T-helper 9 cell (primary cell): ENCODE data around the gene WDR93.

Experiments used
- DNase-seq: peaks from one replicate; pipeline ENCODE4 v3.0.0-alpha.2; 2020

Gene WDR93

GRCh38 chr15:89749951-89750559 is 59.4 kb downstream of the WDR93 start:
- DNase-seq = no peak

DNA sequence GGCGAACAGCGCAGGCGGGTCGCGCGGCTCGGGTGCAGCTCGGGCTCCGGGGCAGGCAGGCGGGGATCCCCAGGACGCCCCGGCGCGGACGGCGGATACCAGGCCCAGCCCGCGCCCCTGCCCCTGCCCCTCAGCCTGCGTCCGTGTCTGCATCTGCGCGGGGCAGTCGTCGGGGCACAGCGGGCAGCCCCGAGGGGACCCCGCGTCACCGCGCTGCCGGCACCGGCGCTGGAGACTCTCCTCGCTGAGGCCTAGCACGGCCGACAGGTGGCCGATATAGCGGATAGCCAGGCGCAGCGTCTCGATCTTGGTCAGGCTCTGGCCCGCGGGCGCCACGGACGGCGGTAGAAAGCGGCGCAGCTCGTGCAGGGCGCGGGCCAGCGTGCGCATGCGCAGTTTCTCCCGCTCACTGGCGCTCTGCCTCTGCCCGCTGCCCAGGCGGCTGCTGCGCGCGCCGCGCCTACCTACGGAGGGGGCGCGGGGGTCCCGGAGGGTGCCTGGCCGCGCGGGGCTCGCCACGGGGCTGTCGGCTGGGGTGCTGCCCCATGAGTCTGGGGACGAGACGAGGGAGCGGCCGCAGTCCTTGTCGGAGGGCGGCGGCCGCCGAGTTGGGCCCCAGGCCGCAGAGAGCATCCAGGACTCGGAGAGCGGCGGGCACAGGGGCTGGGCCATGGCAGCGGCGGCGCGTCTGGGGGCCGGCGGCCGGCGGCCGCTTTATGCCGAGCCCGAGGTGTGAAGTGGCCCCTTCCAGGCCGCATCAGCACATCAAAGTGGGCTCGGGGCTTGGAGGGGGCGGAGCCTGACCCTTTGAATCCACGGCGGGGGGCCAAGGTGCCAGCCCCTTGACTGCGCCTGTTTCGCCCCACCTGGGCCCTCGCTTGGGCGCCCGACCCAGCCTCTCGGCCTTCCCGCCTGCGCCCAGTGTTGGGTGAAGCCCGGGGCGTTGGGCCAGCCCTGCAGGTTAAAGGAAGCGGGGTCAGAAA is 60.2 kb downstream of the WDR93 start, which contains the start of gene MESP1:
MESP1 (minus strand) TSS at position 690 of the 983 bp plus-strand sequence; CDS start at position 672, 18 bp downstream.
- DNase-seq = peak; percentile 74

DNA sequence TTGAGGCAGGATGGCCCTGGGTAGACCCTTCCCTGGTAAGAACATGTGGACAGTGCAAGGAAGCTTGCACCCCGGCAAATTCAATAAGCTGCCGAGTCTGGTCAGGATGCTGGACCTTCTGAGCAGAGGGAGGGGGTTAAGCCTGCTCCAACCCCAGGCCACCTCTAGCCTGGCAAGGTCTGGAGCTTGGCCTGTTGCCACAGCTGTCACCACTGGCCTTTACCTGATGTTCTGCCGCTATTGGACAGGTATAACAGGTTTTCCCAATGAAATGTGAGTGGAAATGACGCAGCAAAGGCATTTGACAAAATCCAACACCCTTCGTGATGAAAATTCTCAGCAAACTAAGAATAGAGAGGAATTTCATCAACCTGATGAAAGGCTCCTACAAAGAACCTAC is 61.1 kb downstream of the WDR93 start:
- no peak for DNase-seq

DNA sequence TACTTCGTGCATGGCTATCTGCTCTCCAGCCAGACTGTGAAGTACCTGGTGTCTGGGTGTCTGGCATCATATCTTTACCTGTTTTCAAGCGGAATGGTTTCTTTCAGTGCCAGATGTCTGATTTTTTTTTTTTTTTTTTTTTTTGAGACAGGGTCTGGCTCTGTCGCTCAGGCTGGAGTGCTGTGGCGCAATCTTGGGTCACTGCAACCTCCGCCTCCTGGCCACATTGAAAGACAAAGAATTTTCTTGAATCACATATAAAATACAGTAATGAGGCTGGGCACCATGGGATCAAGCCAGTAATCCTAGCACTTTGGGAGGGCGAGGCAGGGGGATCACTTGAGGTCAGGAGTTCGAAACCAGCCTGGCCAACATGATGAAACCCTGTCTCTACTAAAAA is 63.2 kb downstream of the WDR93 start:
- DNase-seq = no peak

GRCh38 chr15:89754361-89755154 is 63.9 kb downstream of the WDR93 start:
- no peak for DNase-seq

DNA sequence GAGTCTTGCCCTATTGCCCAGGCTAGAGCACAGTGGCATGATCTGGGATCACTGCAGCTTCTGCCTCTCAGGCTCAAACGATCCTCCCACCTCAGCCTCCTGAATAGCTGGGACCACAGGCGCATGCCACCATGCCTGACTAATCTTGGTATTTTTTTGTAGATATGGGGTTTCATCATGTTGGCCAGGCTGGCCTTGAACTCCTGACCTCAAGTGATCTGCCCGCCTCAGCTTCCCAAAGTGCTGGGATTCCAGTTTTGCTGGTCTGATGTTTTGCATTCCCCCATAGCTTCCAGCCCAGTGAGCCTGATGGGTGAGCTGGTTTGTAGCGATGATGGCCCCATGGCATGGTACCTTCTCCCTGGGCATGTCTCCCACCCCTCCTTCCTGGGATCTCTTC is 65.1 kb downstream of the WDR93 start:
- DNase-seq = no peak

- no peak for DNase-seq
These were observed 66.3 kb downstream of the WDR93 start for GRCh38 chr15:89756897-89757296.

GRCh38 chr15:89758283-89758682 is 67.7 kb downstream of the WDR93 start:
- DNase-seq = no peak

DNA sequence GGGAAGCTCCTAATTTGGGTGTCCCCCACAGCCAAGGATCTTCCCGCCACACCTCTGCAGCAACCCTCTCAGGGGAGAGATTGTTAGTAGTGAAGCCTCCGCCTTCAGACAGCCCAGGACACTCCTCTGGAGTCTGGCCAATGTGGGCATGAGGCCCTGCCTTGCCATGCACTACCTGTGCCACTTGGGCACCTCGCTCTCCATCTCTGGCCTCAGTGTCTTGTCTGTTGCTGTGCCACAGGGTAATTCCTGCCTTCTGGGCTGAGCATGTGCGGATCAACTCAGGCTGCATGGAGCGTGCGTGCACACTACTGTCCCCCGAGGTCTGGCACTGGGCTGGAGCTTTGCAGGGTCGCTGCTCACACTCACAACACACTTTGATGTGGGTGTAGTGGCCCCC is 68.4 kb downstream of the WDR93 start:
- DNase-seq = no peak

- DNase-seq = no peak
These were observed 69.2 kb downstream of the WDR93 start for GRCh38 chr15:89759835-89760234.

DNA sequence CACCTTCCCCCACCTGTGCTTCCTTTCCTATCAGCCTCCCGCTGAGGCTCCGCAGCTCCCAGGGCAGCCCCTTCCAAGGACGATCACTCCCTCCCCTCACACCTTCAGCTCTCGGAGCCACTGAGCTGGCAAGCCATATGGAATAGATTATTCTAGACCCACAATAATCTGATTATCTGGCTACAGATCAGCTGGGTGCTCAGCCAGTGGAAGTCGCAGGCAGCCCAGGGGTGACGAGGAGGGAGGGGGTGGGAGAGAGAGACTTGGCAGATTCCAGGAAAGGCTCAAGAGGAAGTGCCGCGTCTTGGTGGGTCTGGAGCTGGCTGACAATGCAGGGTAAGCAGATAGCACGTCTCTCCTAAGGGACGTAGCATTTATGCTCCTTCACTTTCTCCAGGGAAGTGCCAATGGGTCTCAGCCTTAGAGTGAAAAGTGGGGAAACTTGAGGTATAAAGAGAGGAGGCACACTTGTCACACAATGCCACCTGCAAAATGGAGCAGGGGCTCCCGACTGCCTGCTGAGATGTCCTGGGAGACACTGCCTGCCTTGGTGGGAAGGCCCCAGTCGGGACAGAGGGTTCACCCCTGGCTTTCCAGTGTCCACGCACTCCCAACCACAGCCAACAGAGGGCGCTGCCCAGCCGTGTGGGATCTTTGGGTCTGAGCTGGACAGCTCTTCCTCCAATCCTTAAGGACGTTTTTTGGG is 69.8 kb downstream of the WDR93 start:
- peak; percentile 63 for DNase-seq

DNA sequence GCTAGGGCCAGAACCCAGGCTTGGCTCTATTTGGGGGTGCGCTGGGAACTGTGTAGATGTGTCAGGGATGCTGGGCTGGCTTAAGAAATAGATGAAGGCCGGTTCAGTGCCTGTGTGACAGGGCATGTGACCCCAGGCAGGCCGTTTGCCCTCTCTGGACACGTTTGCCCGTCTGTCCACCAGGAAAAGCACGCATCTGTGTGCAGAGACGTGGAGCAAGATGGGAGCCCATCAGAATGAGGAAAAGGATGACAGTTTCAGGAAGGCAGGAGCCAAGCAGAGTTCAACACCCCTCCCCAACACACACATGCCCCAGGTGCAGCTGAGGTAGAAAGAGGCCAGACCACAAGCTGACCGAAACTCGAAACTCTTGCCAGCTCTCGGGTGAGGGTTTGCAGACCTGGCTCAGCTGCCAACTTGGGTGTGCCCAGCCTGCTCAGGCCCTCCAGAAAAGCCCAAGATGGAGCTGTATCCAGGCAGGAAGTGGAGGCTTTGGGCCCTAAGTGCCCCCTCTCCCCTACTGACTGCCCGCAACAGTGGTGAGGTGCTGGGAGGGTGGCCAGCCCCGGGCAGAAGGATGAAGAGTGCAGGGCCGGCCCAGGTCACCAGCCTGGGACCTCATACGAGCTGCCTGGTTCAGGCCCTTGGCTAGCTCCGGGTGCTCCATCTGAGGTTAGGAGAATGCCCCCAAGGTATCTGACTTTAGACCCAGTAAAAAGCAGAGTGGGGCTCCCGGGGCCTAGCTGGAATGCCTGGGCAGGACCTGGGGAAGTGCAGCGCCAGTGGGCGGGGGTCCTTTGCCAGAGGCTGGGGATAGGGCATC is 70.6 kb downstream of the WDR93 start:
- no peak for DNase-seq

DNA sequence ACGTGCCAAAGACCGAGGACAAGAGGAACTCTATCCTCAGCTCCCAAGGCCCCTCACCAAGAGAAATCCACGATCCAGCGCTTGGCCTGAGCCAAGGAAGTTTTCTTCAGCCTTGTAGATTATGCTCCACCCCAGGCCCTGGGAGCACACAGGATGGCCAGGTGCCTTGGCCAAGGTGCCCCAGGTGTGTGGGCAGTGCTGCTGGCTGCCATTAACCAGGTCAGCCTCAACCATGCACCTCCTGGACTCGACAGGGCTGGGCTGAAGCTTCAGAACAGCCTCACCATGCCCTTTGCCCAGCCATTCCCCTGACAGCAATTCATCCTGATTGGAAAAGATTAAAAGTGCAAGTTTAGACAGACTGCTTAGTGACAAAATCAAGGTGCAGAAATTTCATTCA is 71.3 kb downstream of the WDR93 start:
- DNase-seq = no peak

DNA sequence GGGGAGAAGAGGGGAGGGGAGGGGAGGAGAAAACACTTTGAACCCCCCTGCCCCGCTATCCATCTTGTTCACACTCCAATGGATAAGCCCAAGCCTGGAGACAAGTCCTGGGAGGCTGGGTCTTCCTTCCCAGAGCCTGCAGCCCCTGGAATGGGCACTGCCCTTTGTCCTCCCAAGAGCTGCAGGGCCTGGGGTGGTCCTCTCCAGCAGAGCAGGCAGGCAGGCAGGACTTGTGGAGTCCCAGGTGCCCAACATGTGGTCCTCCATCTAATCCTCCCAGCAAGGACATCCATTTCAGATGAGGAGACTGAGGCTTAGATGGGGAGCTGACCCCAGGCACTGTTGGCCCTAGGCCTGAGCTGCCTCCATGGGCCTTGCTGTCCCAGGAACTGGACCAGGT is 75.1 kb downstream of the WDR93 start:
- DNase-seq = no peak

- no peak for DNase-seq
These were observed 76.0 kb downstream of the WDR93 start for GRCh38 chr15:89766357-89767311.

- no peak for DNase-seq
These were observed 76.9 kb downstream of the WDR93 start for GRCh38 chr15:89767411-89767915.

GRCh38 chr15:89768071-89768500 is 77.5 kb downstream of the WDR93 start:
- no peak for DNase-seq

- no peak for DNase-seq
These were observed 78.8 kb downstream of the WDR93 start for GRCh38 chr15:89769366-89769765.

DNA sequence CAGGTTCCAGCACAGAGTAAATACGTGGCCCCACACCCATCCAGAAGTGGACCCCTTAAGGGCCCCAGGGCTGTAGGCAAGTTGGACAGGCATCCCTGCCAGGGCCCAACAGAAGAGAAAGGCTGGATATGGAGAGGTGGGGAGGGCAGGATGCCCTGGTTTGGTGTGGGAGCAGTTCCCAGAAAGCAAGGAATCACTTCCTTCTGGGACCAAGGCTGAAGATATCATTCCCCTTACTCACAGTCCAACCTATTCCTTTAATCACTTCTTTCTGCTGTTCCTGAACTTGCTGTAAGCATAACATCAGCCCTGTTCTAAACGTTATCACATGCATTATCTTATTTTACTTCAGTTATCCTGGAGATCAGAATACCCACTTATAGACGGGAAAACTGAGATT is 79.4 kb downstream of the WDR93 start:
- DNase-seq = no peak

- DNase-seq = no peak
These were observed 82.4 kb downstream of the WDR93 start for GRCh38 chr15:89772932-89773583.
